C4-2B (cell line): ENCODE measurements around the gene CD209.

Experiments
- CTCF ChIP-seq: fragments of 450-650 bp; conservative IDR thresholded peaks from 2 replicates; pipeline ENCODE4 v1.5.1; 2017; ENCODE audit warnings: mild to moderate bottlenecking
- ZFX ChIP-seq: fragments of 450-650 bp; IDR thresholded peaks from 2 replicates; pipeline ENCODE4 v1.6.1; 2017

- TF ChIP-seq CTCF (no peak), ZFX (no peak)
Observed at GRCh38 chr19:7742575-7742974, 4.8 kb downstream of the CD209 start.
